Measurements from ENCODE around the gene SDK1.

GRCh38 chr7:3712841-3713240, 411.8 kb downstream of the SDK1 start:
- TF ChIP-seq CTCF (IDR thresholded peaks at IDR 0.05): no peak
- TF ChIP-seq POLR2A (IDR thresholded peaks at IDR 0.05): no peak

All from body of pancreas (tissue), 4 donors.